ENCODE measurements around the gene GCA. TPM values are rescaled to one million over a fixed set of nuclear protein-coding genes. Genes with fewer than 3 reads are reported as not detected.

The GCA gene
- total and polyA plus RNA-seq, 2 of the 13 experiments (the other 11 are each of a cell fraction or from before 2014, with no cell fraction given) = 42.0 to 48.3 TPM

DNA sequence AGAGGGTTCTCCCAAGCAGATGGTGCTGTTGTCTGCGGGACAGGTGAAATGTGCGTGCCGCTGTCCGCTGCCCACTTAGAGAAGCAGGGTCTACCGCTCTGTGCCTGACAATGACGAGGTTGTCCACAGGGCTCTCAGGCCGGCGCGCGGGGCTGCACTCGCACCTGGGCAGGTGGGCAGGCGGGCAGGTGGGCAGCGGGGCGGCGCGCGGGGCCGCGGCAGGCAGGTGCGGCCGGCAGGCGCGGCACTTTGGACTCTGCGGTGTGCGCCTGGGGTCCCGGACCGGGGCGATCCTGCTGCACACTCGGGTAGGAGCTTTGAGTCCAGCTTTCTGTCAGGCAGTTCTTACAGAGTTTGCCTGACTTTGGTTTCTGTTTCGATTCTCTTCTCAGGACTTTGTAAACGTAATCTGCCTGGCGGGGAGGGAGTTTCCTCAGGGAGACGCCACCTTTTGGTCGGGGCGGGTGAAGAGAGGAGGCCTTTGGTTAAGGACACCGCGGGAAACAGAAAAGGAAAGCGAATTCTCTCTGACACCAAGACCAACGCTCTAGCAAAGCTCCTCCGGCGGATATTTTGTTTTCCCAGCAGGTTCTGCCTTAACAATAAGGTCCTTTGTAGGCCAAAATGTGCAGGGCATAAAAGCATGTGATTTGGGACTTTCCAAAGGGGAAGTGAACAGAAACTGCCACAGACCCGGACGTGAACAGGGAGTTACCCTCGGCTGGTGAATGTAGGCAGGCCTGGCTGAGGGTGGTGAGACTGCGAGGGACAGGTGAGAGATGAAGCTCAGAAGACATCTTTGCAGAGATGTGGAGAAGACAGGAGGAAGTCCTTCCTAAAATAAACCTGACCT, 25.4 kb upstream of the GCA start, which contains the start of gene IFIH1 (continued):
- TF ChIP-seq, protein P1, sequence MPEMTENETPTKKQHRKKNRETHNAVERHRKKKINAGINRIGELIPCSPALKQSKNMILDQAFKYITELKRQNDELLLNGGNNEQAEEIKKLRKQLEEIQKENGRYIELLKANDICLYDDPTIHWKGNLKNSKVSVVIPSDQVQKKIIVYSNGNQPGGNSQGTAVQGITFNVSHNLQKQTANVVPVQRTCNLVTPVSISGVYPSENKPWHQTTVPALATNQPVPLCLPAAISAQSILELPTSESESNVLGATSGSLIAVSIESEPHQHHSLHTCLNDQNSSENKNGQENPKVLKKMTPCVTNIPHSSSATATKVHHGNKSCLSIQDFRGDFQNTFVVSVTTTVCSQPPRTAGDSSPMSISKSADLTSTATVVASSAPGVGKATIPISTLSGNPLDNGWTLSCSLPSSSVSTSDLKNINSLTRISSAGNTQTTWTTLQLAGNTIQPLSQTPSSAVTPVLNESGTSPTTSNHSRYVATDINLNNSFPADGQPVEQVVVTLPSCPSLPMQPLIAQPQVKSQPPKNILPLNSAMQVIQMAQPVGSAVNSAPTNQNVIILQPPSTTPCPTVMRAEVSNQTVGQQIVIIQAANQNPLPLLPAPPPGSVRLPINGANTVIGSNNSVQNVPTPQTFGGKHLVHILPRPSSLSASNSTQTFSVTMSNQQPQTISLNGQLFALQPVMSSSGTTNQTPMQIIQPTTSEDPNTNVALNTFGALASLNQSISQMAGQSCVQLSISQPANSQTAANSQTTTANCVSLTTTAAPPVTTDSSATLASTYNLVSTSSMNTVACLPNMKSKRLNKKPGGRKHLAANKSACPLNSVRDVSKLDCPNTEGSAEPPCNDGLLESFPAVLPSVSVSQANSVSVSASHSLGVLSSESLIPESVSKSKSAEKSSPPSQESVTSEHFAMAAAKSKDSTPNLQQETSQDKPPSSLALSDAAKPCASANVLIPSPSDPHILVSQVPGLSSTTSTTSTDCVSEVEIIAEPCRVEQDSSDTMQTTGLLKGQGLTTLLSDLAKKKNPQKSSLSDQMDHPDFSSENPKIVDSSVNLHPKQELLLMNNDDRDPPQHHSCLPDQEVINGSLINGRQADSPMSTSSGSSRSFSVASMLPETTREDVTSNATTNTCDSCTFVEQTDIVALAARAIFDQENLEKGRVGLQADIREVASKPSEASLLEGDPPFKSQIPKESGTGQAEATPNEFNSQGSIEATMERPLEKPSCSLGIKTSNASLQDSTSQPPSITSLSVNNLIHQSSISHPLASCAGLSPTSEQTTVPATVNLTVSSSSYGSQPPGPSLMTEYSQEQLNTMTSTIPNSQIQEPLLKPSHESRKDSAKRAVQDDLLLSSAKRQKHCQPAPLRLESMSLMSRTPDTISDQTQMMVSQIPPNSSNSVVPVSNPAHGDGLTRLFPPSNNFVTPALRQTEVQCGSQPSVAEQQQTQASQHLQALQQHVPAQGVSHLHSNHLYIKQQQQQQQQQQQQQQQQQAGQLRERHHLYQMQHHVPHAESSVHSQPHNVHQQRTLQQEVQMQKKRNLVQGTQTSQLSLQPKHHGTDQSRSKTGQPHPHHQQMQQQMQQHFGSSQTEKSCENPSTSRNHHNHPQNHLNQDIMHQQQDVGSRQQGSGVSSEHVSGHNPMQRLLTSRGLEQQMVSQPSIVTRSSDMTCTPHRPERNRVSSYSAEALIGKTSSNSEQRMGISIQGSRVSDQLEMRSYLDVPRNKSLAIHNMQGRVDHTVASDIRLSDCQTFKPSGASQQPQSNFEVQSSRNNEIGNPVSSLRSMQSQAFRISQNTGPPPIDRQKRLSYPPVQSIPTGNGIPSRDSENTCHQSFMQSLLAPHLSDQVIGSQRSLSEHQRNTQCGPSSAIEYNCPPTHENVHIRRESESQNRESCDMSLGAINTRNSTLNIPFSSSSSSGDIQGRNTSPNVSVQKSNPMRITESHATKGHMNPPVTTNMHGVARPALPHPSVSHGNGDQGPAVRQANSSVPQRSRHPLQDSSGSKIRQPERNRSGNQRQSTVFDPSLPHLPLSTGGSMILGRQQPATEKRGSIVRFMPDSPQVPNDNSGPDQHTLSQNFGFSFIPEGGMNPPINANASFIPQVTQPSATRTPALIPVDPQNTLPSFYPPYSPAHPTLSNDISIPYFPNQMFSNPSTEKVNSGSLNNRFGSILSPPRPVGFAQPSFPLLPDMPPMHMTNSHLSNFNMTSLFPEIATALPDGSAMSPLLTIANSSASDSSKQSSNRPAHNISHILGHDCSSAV (CRISPR knock-in tag; IDR thresholded peaks at IDR 0.05; ENCODE audit: borderline replicate concordance) = no peak
- peak; percentile 85 for TF ChIP-seq TOPORS (CRISPR knock-in tag; IDR thresholded peaks at IDR 0.05)
- TF ChIP-seq NCOR1 (IDR thresholded peaks at IDR 0.05; ENCODE audit: borderline replicate concordance, low read length) = no peak
- 0 out of 2 replicates have a peak, but pooled peaks have one; percentile 37 for TF ChIP-seq ZNF775 (CRISPR knock-in tag; IDR thresholded peaks at IDR 0.05; ENCODE audit: borderline replicate concordance)
- 0 out of 2 replicates have a peak, but pooled peaks have one; percentile 46 for TF ChIP-seq ZMYM3 (CRISPR knock-in tag; IDR thresholded peaks at IDR 0.05)
- TF ChIP-seq TBX3 (IDR thresholded peaks at IDR 0.05; ENCODE audit: borderline replicate concordance) = no peak
- no peak for TF ChIP-seq ZNF430 (CRISPR knock-in tag; IDR thresholded peaks at IDR 0.05)
- no peak for TF ChIP-seq RARA (CRISPR knock-in tag; IDR thresholded peaks at IDR 0.05)
- TF ChIP-seq, protein P2, sequence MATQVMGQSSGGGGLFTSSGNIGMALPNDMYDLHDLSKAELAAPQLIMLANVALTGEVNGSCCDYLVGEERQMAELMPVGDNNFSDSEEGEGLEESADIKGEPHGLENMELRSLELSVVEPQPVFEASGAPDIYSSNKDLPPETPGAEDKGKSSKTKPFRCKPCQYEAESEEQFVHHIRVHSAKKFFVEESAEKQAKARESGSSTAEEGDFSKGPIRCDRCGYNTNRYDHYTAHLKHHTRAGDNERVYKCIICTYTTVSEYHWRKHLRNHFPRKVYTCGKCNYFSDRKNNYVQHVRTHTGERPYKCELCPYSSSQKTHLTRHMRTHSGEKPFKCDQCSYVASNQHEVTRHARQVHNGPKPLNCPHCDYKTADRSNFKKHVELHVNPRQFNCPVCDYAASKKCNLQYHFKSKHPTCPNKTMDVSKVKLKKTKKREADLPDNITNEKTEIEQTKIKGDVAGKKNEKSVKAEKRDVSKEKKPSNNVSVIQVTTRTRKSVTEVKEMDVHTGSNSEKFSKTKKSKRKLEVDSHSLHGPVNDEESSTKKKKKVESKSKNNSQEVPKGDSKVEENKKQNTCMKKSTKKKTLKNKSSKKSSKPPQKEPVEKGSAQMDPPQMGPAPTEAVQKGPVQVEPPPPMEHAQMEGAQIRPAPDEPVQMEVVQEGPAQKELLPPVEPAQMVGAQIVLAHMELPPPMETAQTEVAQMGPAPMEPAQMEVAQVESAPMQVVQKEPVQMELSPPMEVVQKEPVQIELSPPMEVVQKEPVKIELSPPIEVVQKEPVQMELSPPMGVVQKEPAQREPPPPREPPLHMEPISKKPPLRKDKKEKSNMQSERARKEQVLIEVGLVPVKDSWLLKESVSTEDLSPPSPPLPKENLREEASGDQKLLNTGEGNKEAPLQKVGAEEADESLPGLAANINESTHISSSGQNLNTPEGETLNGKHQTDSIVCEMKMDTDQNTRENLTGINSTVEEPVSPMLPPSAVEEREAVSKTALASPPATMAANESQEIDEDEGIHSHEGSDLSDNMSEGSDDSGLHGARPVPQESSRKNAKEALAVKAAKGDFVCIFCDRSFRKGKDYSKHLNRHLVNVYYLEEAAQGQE (IDR thresholded peaks at IDR 0.05; ENCODE audit: borderline replicate concordance in 1 of 2, low read depth in 1 of 2, low read length in 2 of 2) = no peak; a peak in 1 of 4 replicates
- peak; percentile 51; the same call in 1 of the 2 replicates for TF ChIP-seq SP4 (CRISPR knock-in tag; IDR thresholded peaks at IDR 0.05)
- TF ChIP-seq ZFP36L1 (CRISPR knock-in tag; IDR thresholded peaks at IDR 0.05) = peak; percentile 20; the same call in 1 of the 2 replicates
- no peak; the same call in 1 of the 2 replicates for TF ChIP-seq ZNF749 (CRISPR knock-in tag; IDR thresholded peaks at IDR 0.05; ENCODE audit: borderline replicate concordance)
- TF ChIP-seq ZNF670 (CRISPR knock-in tag; IDR thresholded peaks at IDR 0.05; ENCODE audit: borderline replicate concordance) = peak; percentile 58
- TF ChIP-seq CBFB (CRISPR knock-in tag; IDR thresholded peaks at IDR 0.05) = no peak
- no peak; the same call in 1 of the 2 replicates for TF ChIP-seq ZNF556 (CRISPR knock-in tag; IDR thresholded peaks at IDR 0.05; ENCODE audit: borderline replicate concordance)
- no peak for TF ChIP-seq ZNF496 (CRISPR knock-in tag; IDR thresholded peaks at IDR 0.05; ENCODE audit: insufficient replicate concordance)
- peak; percentile 68; the same call in 1 of the 2 replicates for TF ChIP-seq KLF11 (CRISPR knock-in tag; IDR thresholded peaks at IDR 0.05)
